DND-41 (cell line): ENCODE data around the gene KCNMA1.

Experiments
- CTCF ChIP-seq: IDR thresholded peaks from 2 replicates; pipeline ENCODE4 v1.5.1; 2012; ENCODE audit warnings: borderline replicate concordance, low read length, moderate library complexity, mild to moderate bottlenecking; ENCODE audit not compliant: poor library complexity, severe bottlenecking; ENCODE audit errors: extremely low read depth
- EZH2 ChIP-seq: IDR thresholded peaks from 3 replicates; pipeline ENCODE4 v1.6.1; 2012; ENCODE audit warnings: borderline replicate concordance, low read depth, mild to moderate bottlenecking, moderate library complexity, low read length, inconsistent platforms; ENCODE audit not compliant: severe bottlenecking

GRCh38 chr10:77494327-77494726 is 143.3 kb downstream of the KCNMA1 start:
- TF ChIP-seq EZH2 = no peak
- peak; percentile 28 for TF ChIP-seq CTCF
